Uterus (tissue), 4 donors: ENCODE data around the gene FLVCR2. TPM values are rescaled to one million over a fixed set of nuclear protein-coding genes. Genes with fewer than 3 reads are reported as not detected.

Source experiments
- DNase-seq, 2 donors: peaks; one replicate each; pipeline ENCODE4 v3.0.0-alpha.2; 2019 to 2020
- H3K27ac ChIP-seq, 2 donors: fragments of 200-600 bp; sonication (generic); 1 replicate in 1 of 2; 2 replicates in 1 of 2; pipeline ENCODE4 v1.5.1; 2016 to 2018
- H3K27me3 ChIP-seq, 2 donors: fragments of 200-600 bp; sonication (generic); one replicate each; pipeline ENCODE4 v1.5.1; 2018 to 2019; ENCODE audit warnings: control low read depth in 1 of 2
- H3K36me3 ChIP-seq, 2 donors: fragments of 200-600 bp; sonication (generic); one replicate each; pipeline ENCODE4 v1.5.1; 2019; ENCODE audit warnings: control low read depth in 1 of 2
- H3K4me1 ChIP-seq, 2 donors: fragments of 200-600 bp; sonication (generic); one replicate each; pipeline ENCODE4 v1.5.1; 2018 to 2019; ENCODE audit warnings: control low read depth in 1 of 2
- H3K4me3 ChIP-seq, 2 donors: fragments of 200-600 bp; sonication (generic); 1 replicate in 1 of 2; 2 replicates in 1 of 2; pipeline ENCODE4 v1.5.1; 2018 to 2019; ENCODE audit warnings: mild to moderate bottlenecking in 1 of 2
- H3K9me3 ChIP-seq, 2 donors: fragments of 200-600 bp; sonication (generic); one replicate each; pipeline ENCODE4 v1.5.1; 2019; ENCODE audit warnings: control low read depth in 1 of 2
- POLR2A ChIP-seq, 2 donors: fragments of 450-650 bp; IDR thresholded peaks; one replicate each; pipeline ENCODE4 v1.6.1; 2016; ENCODE audit warnings: antibody characterized with exemption in 2 of 2, mild to moderate bottlenecking in 1 of 2, moderate library complexity in 1 of 2
- intact Hi-C: fragments of 100-400 bp; cut with DNase I; formaldehyde crosslinking; loops from one replicate; pipeline ENCODE4 v1.15.1; 2023; ENCODE audit warnings: low total_unique reads
- total RNA-seq, 4 donors: library from RNA; depleted of rRNA in 3 of 4; stranded (reverse); fragments of >200 nt in 3 of 4; gene quantifications; one replicate each; pipeline versions ENCODE4 v1.1.0 to v1.2.4, GENCODE V29; 2014 to 2023
- TF ChIP-seq, protein P1 (sequence below), 4 experiments: fragments of 200-600 bp in 2 of 4; fragments of 450-650 bp in 2 of 4; sonication (generic) in 2 of 4; IDR thresholded peaks; one replicate each; pipeline ENCODE4 v1.5.1; 2016 to 2019; ENCODE audit warnings: antibody characterized with exemption in 4 of 4, mild to moderate bottlenecking in 2 of 4, moderate library complexity in 1 of 4
- donor health status: DM: yes; HTN: yes; CAD: no.

Gene FLVCR2
- total RNA-seq, 4 donors from 2014 or later: 2.3 to 15.0 (median 3.3) TPM

DNA sequence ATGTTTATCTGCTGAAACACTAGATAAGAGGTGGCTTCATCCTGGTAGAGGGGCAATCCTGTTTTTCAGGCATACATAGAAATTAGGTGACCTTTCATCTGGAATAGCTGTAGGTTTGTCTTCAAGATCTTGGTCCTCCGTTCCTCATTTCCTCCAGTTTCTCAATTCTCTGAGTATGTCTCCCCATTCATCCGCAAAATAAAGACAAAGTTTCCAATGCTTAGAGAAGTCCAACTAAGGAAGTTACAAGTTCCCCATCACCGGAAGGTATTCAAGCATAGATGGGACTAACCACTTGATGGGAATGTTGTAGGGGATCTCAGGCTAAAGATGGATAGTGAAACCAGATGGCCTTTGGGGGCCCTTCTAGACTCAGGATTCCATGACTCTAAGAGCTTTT, 48.0 kb downstream of the FLVCR2 start:
- intact Hi-C loops: no loop called here
- no peak for DNase-seq
- Histone ChIP-seq H3K4me3 (no peak overlapping the region), H3K27ac (no peak overlapping the region), H3K4me1 (no peaks in the 10 kb centered on the region), H3K9me3 (no peaks in the 10 kb centered on the region), H3K36me3 (no peaks in the 10 kb centered on the region), H3K27me3 (no peaks in the 10 kb centered on the region)
- no peak for TF ChIP-seq POLR2A (IDR thresholded peaks at IDR 0.05)
- TF ChIP-seq, protein P1, sequence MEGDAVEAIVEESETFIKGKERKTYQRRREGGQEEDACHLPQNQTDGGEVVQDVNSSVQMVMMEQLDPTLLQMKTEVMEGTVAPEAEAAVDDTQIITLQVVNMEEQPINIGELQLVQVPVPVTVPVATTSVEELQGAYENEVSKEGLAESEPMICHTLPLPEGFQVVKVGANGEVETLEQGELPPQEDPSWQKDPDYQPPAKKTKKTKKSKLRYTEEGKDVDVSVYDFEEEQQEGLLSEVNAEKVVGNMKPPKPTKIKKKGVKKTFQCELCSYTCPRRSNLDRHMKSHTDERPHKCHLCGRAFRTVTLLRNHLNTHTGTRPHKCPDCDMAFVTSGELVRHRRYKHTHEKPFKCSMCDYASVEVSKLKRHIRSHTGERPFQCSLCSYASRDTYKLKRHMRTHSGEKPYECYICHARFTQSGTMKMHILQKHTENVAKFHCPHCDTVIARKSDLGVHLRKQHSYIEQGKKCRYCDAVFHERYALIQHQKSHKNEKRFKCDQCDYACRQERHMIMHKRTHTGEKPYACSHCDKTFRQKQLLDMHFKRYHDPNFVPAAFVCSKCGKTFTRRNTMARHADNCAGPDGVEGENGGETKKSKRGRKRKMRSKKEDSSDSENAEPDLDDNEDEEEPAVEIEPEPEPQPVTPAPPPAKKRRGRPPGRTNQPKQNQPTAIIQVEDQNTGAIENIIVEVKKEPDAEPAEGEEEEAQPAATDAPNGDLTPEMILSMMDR (IDR thresholded peaks at IDR 0.05): no peak

DNA sequence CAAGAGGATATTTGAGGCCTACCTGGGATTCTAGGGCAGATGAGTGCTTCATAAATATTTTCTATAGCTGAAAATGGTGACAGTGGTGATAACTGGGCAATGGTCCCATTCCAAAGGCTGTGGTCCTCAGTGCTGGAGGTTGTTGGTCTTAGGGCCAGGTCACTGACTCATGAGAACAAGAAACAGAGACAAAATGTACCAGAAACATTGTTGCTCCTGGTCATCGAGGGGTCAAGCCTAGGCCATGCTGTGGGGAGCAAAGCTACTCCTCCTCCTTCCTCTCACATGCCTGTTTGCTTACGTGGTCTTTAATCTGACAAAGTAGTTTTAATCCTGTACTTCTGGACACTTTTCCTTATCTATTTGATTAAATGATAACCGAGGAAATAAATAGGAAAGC, 48.4 kb downstream of the FLVCR2 start:
- Histone ChIP-seq H3K27ac (no peak overlapping the region), H3K4me3 (no peak overlapping the region), H3K27me3 (no peaks in the 10 kb centered on the region), H3K4me1 (no peaks in the 10 kb centered on the region), H3K36me3 (no peaks in the 10 kb centered on the region), H3K9me3 (no peaks in the 10 kb centered on the region)
- no peak for TF ChIP-seq POLR2A (IDR thresholded peaks at IDR 0.05)
- TF ChIP-seq, protein P1 (IDR thresholded peaks at IDR 0.05): no peak
- intact Hi-C loops: no loop called here
- no peak for DNase-seq

DNA sequence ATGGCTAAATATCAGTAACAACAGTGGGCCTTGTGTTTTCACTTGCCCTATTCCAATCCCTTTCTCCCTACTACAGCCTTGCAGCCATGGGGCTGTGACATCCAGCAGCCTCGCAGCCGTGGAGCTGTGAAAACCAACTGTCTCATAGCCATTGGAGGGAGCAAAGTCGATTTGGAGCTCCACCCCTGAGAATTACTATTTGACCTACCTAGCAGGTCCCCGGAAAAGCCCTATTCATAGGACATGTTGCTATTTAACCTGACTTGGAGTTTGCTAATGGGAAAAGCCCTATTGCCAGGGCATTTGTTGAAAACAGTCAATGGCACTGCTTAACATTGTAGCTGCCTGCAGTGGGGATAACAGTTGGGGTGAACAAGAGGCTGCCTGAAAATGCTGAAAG, 49.0 kb downstream of the FLVCR2 start:
- Histone ChIP-seq H3K27me3 (no peaks in the 10 kb centered on the region), H3K27ac (no peak overlapping the region), H3K4me3 (no peak overlapping the region), H3K36me3 (no peaks in the 10 kb centered on the region), H3K4me1 (no peaks in the 10 kb centered on the region), H3K9me3 (no peaks in the 10 kb centered on the region)
- intact Hi-C loops: no loop called here
- TF ChIP-seq, protein P1 (IDR thresholded peaks at IDR 0.05): no peak
- no peak for TF ChIP-seq POLR2A (IDR thresholded peaks at IDR 0.05)
- DNase-seq: no peak

GRCh38 chr14:75628816-75629215, 50.4 kb downstream of the FLVCR2 start:
- H3K9me3 ChIP-seq: no peaks in the 10 kb centered on the region
- TF ChIP-seq, protein P1 (IDR thresholded peaks at IDR 0.05): no peak
- no peak for TF ChIP-seq POLR2A (IDR thresholded peaks at IDR 0.05)
- no peaks in the 10 kb centered on the region for H3K4me1 ChIP-seq
- no peaks in the 10 kb centered on the region for H3K36me3 ChIP-seq
- H3K4me3 ChIP-seq: no peak overlapping the region
- DNase-seq: no peak
- no peak overlapping the region for H3K27ac ChIP-seq
- intact Hi-C loops: no loop called here
- no peaks in the 10 kb centered on the region for H3K27me3 ChIP-seq

DNA sequence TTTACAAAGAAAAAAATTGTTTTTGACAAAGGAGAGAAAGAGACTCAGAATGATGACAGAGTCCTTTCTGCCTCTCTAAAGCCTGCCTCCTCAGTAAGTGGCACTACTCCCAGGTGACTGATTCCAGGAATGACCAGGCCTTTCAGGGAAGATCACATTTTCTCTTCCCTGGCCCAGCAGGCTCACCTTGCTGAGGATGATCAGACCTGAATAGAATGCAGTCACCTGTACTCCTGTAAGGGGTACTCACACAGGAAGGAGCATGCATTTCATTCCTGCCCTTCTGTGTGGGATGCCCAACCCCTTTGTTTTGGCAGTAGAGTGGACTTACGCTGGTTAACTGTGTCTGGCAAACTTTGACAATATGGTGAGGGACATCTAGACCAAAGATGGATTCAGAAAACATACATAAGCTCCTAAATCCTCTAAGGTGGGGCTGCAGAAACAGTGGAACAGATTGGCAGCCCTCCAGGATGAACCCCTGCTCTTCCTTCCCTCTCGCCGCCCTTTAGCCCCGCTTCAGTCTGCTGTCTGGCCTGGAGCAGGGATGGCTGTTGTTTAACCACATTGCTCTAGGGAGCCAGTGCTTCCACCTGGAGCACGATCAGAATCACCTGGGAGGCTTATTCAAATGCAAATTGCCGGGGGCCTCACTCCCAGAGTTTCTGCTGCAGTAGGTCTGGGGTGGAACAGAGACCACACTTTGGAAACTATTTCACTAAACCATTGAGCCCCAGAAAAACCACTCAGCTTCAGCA, 52.5 kb downstream of the FLVCR2 start:
- Histone ChIP-seq H3K4me3 (no peak overlapping the region), H3K4me1 (no peaks in the 10 kb centered on the region), H3K36me3 (no peaks in the 10 kb centered on the region), H3K27me3 (no peaks in the 10 kb centered on the region), H3K9me3 (no peaks in the 10 kb centered on the region), H3K27ac (no peak overlapping the region)
- intact Hi-C loops: no loop called here
- TF ChIP-seq POLR2A (IDR thresholded peaks at IDR 0.05): no peak
- TF ChIP-seq, protein P1 (IDR thresholded peaks at IDR 0.05): no peak
- no peak for DNase-seq
